MM.1S (cell line): ENCODE measurements around the gene TMEM232.

Experiments used
- DNase-seq: peaks from one replicate; pipeline ENCODE4 v3.0.0-alpha.2; 2015
- H2AFZ ChIP-seq: fragments of 300-600 bp; sonication (generic); 2 replicates; pipeline ENCODE4 v1.6.0; 2016; ENCODE audit warnings: antibody characterized with exemption, low read length
- H3F3A ChIP-seq: fragments of 300-600 bp; sonication (generic); 2 replicates; pipeline ENCODE4 v1.6.1; 2016; ENCODE audit warnings: mild to moderate bottlenecking, antibody characterized with exemption, low read length, moderate library complexity, mixed read lengths; ENCODE audit not compliant: insufficient read depth
- H3K27ac ChIP-seq: fragments of 300-600 bp; sonication (generic); 2 replicates; pipeline ENCODE4 v1.5.1; 2016; ENCODE audit warnings: mild to moderate bottlenecking, low read length
- H3K27me3 ChIP-seq: fragments of 300-600 bp; sonication (generic); replicated peaks from 2 replicates; pipeline ENCODE4 v1.6.0; 2016; ENCODE audit warnings: low read length; ENCODE audit not compliant: insufficient read depth
- H3K36me3 ChIP-seq: fragments of 300-600 bp; sonication (generic); replicated peaks from 2 replicates; pipeline ENCODE4 v1.6.1; 2016; ENCODE audit warnings: mild to moderate bottlenecking, low read length, mixed read lengths; ENCODE audit not compliant: insufficient read depth
- H3K4me1 ChIP-seq: fragments of 300-600 bp; sonication (generic); 2 replicates; pipeline ENCODE4 v1.6.1; 2016; ENCODE audit warnings: low read length, mixed read lengths
- H3K4me2 ChIP-seq: fragments of 300-600 bp; sonication (generic); 2 replicates; pipeline ENCODE4 v1.6.0; 2016; ENCODE audit warnings: low read depth, low read length
- H3K4me3 ChIP-seq: fragments of 300-600 bp; sonication (generic); 2 replicates; pipeline ENCODE4 v1.5.1; 2016; ENCODE audit warnings: low read length, mixed read lengths
- H3K79me2 ChIP-seq: fragments of 300-600 bp; sonication (generic); 2 replicates; pipeline ENCODE4 v1.6.1; 2016; ENCODE audit warnings: mixed run types, low read length, mixed read lengths
- H3K9ac ChIP-seq: fragments of 300-600 bp; sonication (generic); 2 replicates; pipeline ENCODE4 v1.6.1; 2016; ENCODE audit warnings: low read length, mixed read lengths
- H3K9me2 ChIP-seq: fragments of 300-600 bp; sonication (generic); replicated peaks from 2 replicates; pipeline ENCODE4 v1.6.1; 2016; ENCODE audit warnings: mild to moderate bottlenecking, low read length, mixed read lengths; ENCODE audit not compliant: insufficient read depth
- H3K9me3 ChIP-seq: fragments of 300-600 bp; sonication (generic); replicated peaks from 2 replicates; pipeline ENCODE4 v1.6.1; 2016; ENCODE audit warnings: mild to moderate bottlenecking, low read length, mixed read lengths; ENCODE audit not compliant: insufficient read depth
- H4K20me1 ChIP-seq: fragments of 300-600 bp; sonication (generic); 2 replicates; pipeline ENCODE4 v1.6.1; 2016; ENCODE audit warnings: mild to moderate bottlenecking, low read length, moderate library complexity, mixed read lengths; ENCODE audit not compliant: insufficient read depth
- CTCF ChIP-seq: fragments of 300-600 bp; sonication (generic); IDR thresholded peaks from 2 replicates; pipeline ENCODE4 v1.5.1; 2016; ENCODE audit warnings: antibody characterized with exemption, low read length, mixed read lengths
- EZH2 ChIP-seq: fragments of 300-600 bp; sonication (generic); optimal IDR thresholded peaks from 2 replicates; pipeline ENCODE3; 2017; ENCODE audit warnings: low read depth, mild to moderate bottlenecking, antibody characterized with exemption, low read length, mixed read lengths
- EZH2phosphoT487 ChIP-seq: fragments of 300-600 bp; sonication (generic); IDR thresholded peaks from 2 replicates; pipeline ENCODE4 v1.6.1; 2018; ENCODE audit warnings: antibody characterized with exemption, low read length

Gene TMEM232

GRCh38 chr5:110506378-110506777 is 220.1 kb downstream of the TMEM232 start:
- Histone ChIP-seq H3K9me3 (no peaks in the 10 kb centered on the region), H3K4me1 (no peaks in the 10 kb centered on the region), H3K79me2 (no peaks in the 10 kb centered on the region), H3K9me2 (no peaks in the 10 kb centered on the region), H3K36me3 (no peaks in the 10 kb centered on the region), H4K20me1 (no peaks in the 10 kb centered on the region), H3K27ac (no peak overlapping the region), H3K27me3 (no peaks in the 10 kb centered on the region), H3K4me2 (no peak overlapping the region), H2AFZ (no peak overlapping the region), H3K9ac (no peak overlapping the region), H3F3A (no peaks in the 10 kb centered on the region), H3K4me3 (no peak overlapping the region)
- no peak for DNase-seq
- TF ChIP-seq EZH2: no peak
- TF ChIP-seq EZH2phosphoT487: no peak
- no peak for TF ChIP-seq CTCF

- Histone ChIP-seq H3K4me2 (no peak overlapping the region), H3K9ac (no peak overlapping the region), H3K9me3 (no peaks in the 10 kb centered on the region), H3K9me2 (no peaks in the 10 kb centered on the region), H3K27ac (no peak overlapping the region), H3K79me2 (no peaks in the 10 kb centered on the region), H3F3A (no peaks in the 10 kb centered on the region), H4K20me1 (no peaks in the 10 kb centered on the region), H3K27me3 (no peaks in the 10 kb centered on the region), H2AFZ (no peak overlapping the region), H3K4me1 (no peaks in the 10 kb centered on the region), H3K36me3 (no peaks in the 10 kb centered on the region), H3K4me3 (no peak overlapping the region)
- DNase-seq: no peak
- TF ChIP-seq EZH2: no peak
- TF ChIP-seq EZH2phosphoT487: no peak
- TF ChIP-seq CTCF: no peak
Observed at GRCh38 chr5:110496276-110496675, 230.2 kb downstream of the TMEM232 start.

GRCh38 chr5:110492446-110492845 is 234.0 kb downstream of the TMEM232 start:
- H3K4me1 ChIP-seq: no peaks in the 10 kb centered on the region
- no peak for DNase-seq
- H2AFZ ChIP-seq: no peak overlapping the region
- no peak overlapping the region for H3K9ac ChIP-seq
- no peak overlapping the region for H3K4me2 ChIP-seq
- H3K4me3 ChIP-seq: no peak overlapping the region
- H4K20me1 ChIP-seq: no peaks in the 10 kb centered on the region
- no peaks in the 10 kb centered on the region for H3K9me3 ChIP-seq
- TF ChIP-seq EZH2phosphoT487 (no peak), EZH2 (no peak), CTCF (no peak)
- H3K27me3 ChIP-seq: no peaks in the 10 kb centered on the region
- no peaks in the 10 kb centered on the region for H3K9me2 ChIP-seq
- no peaks in the 10 kb centered on the region for H3K79me2 ChIP-seq
- no peaks in the 10 kb centered on the region for H3F3A ChIP-seq
- H3K36me3 ChIP-seq: no peaks in the 10 kb centered on the region
- H3K27ac ChIP-seq: no peak overlapping the region
